Liver (tissue), 3 donors: ENCODE results near the gene COL5A1.

Experiments used
- EGR1 ChIP-seq, 2 donors: IDR thresholded peaks; 2 replicates each; pipeline ENCODE4 v1.6.1; 2016 to 2018; ENCODE audit warnings: antibody characterized with exemption in 2 of 2, low read depth in 2 of 2
- FOXA1 ChIP-seq: IDR thresholded peaks from 2 replicates; pipeline ENCODE4 v1.6.1; 2016; ENCODE audit warnings: antibody characterized with exemption
- FOXA2 ChIP-seq: IDR thresholded peaks from 2 replicates; pipeline ENCODE4 v1.6.1; 2016; ENCODE audit warnings: antibody characterized with exemption
- GABPA ChIP-seq, 2 donors: IDR thresholded peaks in 1 of 2; conservative IDR thresholded peaks in 1 of 2; 2 replicates each; pipeline ENCODE4 v1.6.1; 2016; ENCODE audit warnings: antibody characterized with exemption in 2 of 2, mild to moderate bottlenecking in 1 of 2, moderate library complexity in 1 of 2
- JUND ChIP-seq, 2 donors: IDR thresholded peaks; 2 replicates each; pipeline ENCODE4 v1.6.1; 2016; ENCODE audit warnings: antibody characterized with exemption in 2 of 2
- RAD21 ChIP-seq, 2 donors: IDR thresholded peaks; 2 replicates each; pipeline ENCODE4 v1.6.1; 2016; ENCODE audit warnings: antibody characterized with exemption in 2 of 2, mild to moderate bottlenecking in 2 of 2
- RXRA ChIP-seq, 2 donors: IDR thresholded peaks; 2 replicates each; pipeline ENCODE4 v1.6.1; 2017 to 2018; ENCODE audit warnings: antibody characterized with exemption in 2 of 2, mild to moderate bottlenecking in 1 of 2
- SP1 ChIP-seq: IDR thresholded peaks from 2 replicates; pipeline ENCODE4 v1.6.1; 2018; ENCODE audit warnings: antibody characterized with exemption, mild to moderate bottlenecking
- TAF1 ChIP-seq: conservative IDR thresholded peaks from 2 replicates; pipeline ENCODE4 v1.6.1; 2016; ENCODE audit warnings: antibody characterized with exemption, mild to moderate bottlenecking
- YY1 ChIP-seq: IDR thresholded peaks from 2 replicates; pipeline ENCODE4 v1.6.1; 2016; ENCODE audit warnings: antibody characterized with exemption, mild to moderate bottlenecking
- TF ChIP-seq, protein P1 (sequence below): fragments of 150-350 bp; IDR thresholded peaks from 2 replicates; pipeline ENCODE4 v1.5.1; 2017; ENCODE audit warnings: improper control_type of control experiment, low read depth, low read length; ENCODE audit not compliant: missing input control
- TF ChIP-seq, protein P2 (sequence below): IDR thresholded peaks from 2 replicates; pipeline ENCODE4 v1.6.1; 2016; ENCODE audit warnings: antibody characterized with exemption, mild to moderate bottlenecking
- TF ChIP-seq, protein P3 (sequence below): IDR thresholded peaks from 2 replicates; pipeline ENCODE4 v1.6.1; 2016; ENCODE audit warnings: antibody characterized with exemption
- TF ChIP-seq, protein P4 (sequence below): IDR thresholded peaks from 2 replicates; pipeline ENCODE4 v1.6.1; 2016; ENCODE audit warnings: antibody characterized with exemption
- donor health status: healthy.
- donor health status: healthy.

DNA sequence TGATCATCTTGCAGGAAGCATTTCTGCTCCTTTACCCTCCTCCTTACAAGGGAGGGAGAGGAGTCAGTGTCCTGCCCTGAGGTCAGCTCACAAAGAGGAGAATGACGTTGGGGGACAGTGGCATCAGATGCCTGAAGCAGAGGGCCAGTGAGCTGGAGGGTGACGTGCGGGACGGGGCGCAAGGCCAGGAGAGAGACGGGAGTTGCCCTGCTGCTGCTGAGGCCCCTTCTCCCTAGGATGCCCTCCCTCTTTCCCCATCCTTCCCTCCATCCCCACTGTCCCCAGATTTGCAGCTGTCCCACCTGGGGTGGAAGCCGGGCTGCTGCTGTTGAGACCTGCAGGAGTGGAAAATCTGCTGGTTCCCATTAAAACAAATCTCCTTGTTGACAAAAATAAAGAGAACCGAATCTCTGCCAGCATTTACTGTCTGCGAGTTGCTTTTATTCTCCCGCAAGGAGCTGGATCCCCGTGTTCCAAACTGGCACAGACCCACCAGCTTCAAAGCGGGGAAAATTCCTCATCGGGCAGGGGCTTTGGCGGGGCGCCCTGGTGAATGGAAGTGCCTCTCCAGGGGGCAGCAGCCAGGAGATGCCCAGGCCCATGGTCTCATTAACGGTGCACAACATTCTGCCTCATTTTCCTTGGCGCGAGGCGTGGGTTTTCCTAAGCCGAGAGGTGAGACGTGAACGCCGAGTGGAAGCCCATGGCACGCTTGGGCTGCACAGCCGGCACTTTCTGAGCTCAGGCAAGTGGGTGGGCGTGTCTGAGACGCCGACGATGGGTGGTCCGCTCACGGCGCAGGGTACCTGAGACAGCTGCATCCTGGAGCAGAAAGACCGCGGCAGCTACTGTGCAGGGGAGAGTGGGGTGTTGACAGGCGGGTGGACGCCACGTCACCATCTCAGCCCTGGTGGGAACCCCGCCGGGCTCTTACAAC, 13.9 kb upstream of the COL5A1 start:
- TF ChIP-seq, protein P1, sequence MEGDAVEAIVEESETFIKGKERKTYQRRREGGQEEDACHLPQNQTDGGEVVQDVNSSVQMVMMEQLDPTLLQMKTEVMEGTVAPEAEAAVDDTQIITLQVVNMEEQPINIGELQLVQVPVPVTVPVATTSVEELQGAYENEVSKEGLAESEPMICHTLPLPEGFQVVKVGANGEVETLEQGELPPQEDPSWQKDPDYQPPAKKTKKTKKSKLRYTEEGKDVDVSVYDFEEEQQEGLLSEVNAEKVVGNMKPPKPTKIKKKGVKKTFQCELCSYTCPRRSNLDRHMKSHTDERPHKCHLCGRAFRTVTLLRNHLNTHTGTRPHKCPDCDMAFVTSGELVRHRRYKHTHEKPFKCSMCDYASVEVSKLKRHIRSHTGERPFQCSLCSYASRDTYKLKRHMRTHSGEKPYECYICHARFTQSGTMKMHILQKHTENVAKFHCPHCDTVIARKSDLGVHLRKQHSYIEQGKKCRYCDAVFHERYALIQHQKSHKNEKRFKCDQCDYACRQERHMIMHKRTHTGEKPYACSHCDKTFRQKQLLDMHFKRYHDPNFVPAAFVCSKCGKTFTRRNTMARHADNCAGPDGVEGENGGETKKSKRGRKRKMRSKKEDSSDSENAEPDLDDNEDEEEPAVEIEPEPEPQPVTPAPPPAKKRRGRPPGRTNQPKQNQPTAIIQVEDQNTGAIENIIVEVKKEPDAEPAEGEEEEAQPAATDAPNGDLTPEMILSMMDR, result no peak
- TF ChIP-seq, protein P2, sequence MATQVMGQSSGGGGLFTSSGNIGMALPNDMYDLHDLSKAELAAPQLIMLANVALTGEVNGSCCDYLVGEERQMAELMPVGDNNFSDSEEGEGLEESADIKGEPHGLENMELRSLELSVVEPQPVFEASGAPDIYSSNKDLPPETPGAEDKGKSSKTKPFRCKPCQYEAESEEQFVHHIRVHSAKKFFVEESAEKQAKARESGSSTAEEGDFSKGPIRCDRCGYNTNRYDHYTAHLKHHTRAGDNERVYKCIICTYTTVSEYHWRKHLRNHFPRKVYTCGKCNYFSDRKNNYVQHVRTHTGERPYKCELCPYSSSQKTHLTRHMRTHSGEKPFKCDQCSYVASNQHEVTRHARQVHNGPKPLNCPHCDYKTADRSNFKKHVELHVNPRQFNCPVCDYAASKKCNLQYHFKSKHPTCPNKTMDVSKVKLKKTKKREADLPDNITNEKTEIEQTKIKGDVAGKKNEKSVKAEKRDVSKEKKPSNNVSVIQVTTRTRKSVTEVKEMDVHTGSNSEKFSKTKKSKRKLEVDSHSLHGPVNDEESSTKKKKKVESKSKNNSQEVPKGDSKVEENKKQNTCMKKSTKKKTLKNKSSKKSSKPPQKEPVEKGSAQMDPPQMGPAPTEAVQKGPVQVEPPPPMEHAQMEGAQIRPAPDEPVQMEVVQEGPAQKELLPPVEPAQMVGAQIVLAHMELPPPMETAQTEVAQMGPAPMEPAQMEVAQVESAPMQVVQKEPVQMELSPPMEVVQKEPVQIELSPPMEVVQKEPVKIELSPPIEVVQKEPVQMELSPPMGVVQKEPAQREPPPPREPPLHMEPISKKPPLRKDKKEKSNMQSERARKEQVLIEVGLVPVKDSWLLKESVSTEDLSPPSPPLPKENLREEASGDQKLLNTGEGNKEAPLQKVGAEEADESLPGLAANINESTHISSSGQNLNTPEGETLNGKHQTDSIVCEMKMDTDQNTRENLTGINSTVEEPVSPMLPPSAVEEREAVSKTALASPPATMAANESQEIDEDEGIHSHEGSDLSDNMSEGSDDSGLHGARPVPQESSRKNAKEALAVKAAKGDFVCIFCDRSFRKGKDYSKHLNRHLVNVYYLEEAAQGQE, result no peak
- TF ChIP-seq SP1 (no peak), RAD21 (IDR thresholded peaks at IDR 0.05) (no peak), FOXA2 (no peak), FOXA1 (no peak), TAF1 (no peak), JUND (IDR thresholded peaks at IDR 0.05) (no peak), EGR1 (IDR thresholded peaks at IDR 0.05; ENCODE audit: low read depth in 2 of 2) (no peak), GABPA (IDR thresholded peaks at IDR 0.05 in 1 of 2, conservative IDR thresholded peaks at IDR 0.05 in 1 of 2) (no peak), YY1 (no peak), RXRA (IDR thresholded peaks at IDR 0.05) (no peak)
- TF ChIP-seq, protein P3, sequence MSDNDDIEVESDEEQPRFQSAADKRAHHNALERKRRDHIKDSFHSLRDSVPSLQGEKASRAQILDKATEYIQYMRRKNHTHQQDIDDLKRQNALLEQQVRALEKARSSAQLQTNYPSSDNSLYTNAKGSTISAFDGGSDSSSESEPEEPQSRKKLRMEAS, result no peak
- TF ChIP-seq, protein P4, sequence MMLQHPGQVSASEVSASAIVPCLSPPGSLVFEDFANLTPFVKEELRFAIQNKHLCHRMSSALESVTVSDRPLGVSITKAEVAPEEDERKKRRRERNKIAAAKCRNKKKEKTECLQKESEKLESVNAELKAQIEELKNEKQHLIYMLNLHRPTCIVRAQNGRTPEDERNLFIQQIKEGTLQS, result no peak
